Measurements from ENCODE around the gene RNF11.
"Not testable (repeated sequence)": the region's sequence is repeated elsewhere in the genome, so short reads cannot be mapped to it uniquely, and the experiment has no call there.

The RNF11 gene

GRCh38 chr1:51227231-51227960 is 8.7 kb upstream of the RNF11 start:
- not testable (repeated sequence) for DNase-seq (ENCODE audit: low read depth, low spot score)

- DNase-seq (ENCODE audit: low read depth, low spot score) = not testable (repeated sequence)
These were observed 7.6 kb upstream of the RNF11 start for GRCh38 chr1:51228471-51228870.

GRCh38 chr1:51230501-51231078 is 5.5 kb upstream of the RNF11 start:
- no peak for DNase-seq (ENCODE audit: low read depth, low spot score)

GRCh38 chr1:51231120-51231519 is 5.0 kb upstream of the RNF11 start:
- no peak for DNase-seq (ENCODE audit: low read depth, low spot score)

GRCh38 chr1:51231896-51232295 is 4.2 kb upstream of the RNF11 start:
- no peak for DNase-seq (ENCODE audit: low read depth, low spot score)

- DNase-seq (ENCODE audit: low read depth, low spot score) = not testable (repeated sequence)
These were observed 1.8 kb upstream of the RNF11 start for GRCh38 chr1:51234236-51234635.

- DNase-seq (ENCODE audit: low read depth, low spot score) = no peak
These were observed 1.2 kb upstream of the RNF11 start for GRCh38 chr1:51234721-51235425.

GRCh38 chr1:51236531-51237350 is 668 bp downstream of the RNF11 start:
- DNase-seq (ENCODE audit: low read depth, low spot score) = no peak

- DNase-seq (ENCODE audit: low read depth, low spot score) = no peak
These were observed 1.4 kb downstream of the RNF11 start for GRCh38 chr1:51237351-51238033.

GRCh38 chr1:51238034-51238403 is 1.9 kb downstream of the RNF11 start:
- no peak for DNase-seq (ENCODE audit: low read depth, low spot score)

- no peak for DNase-seq (ENCODE audit: low read depth, low spot score)
These were observed 4.0 kb downstream of the RNF11 start for GRCh38 chr1:51240084-51240483.

- DNase-seq (ENCODE audit: low read depth, low spot score) = no peak
These were observed 5.0 kb downstream of the RNF11 start for GRCh38 chr1:51241119-51241518.

GRCh38 chr1:51242546-51242945 is 6.5 kb downstream of the RNF11 start:
- DNase-seq (ENCODE audit: low read depth, low spot score) = no peak

GRCh38 chr1:51247022-51247421 is 10.9 kb downstream of the RNF11 start:
- no peak for DNase-seq (ENCODE audit: low read depth, low spot score)

GRCh38 chr1:51247499-51247898 is 11.4 kb downstream of the RNF11 start:
- no peak for DNase-seq (ENCODE audit: low read depth, low spot score)

- DNase-seq (ENCODE audit: low read depth, low spot score) = no peak
These were observed 13.4 kb downstream of the RNF11 start for GRCh38 chr1:51249445-51249844.

GRCh38 chr1:51250729-51251128 is 14.7 kb downstream of the RNF11 start:
- not testable (repeated sequence) for DNase-seq (ENCODE audit: low read depth, low spot score)

GRCh38 chr1:51251165-51251564 is 15.1 kb downstream of the RNF11 start:
- not testable (repeated sequence) for DNase-seq (ENCODE audit: low read depth, low spot score)

- DNase-seq (ENCODE audit: low read depth, low spot score) = no peak
These were observed 16.3 kb downstream of the RNF11 start for GRCh38 chr1:51252366-51252765.

- no peak for DNase-seq (ENCODE audit: low read depth, low spot score)
These were observed 17.6 kb downstream of the RNF11 start for GRCh38 chr1:51253691-51254090.

GRCh38 chr1:51255331-51255730 is 19.3 kb downstream of the RNF11 start:
- DNase-seq (ENCODE audit: low read depth, low spot score) = no peak

Measured in smooth muscle cell of the brain vasculature (primary cell).